HG03159 (cell line): ENCODE results near the gene ARHGAP21.
A peak's percentile ranks its signal among the peaks of the same experiment; 100 is the strongest.
"Not testable (repeated sequence)": the region's sequence is repeated elsewhere in the genome, so short reads cannot be mapped to it uniquely, and the experiment has no call there.

Experiments used
- ATAC-seq: cut with Tn5 transposase; IDR thresholded peaks from one replicate; pipeline ENCODE4 v1.9.1; 2021; ENCODE audit warnings: mild to moderate bottlenecking, moderate library complexity; ENCODE audit not compliant: unreplicated experiment

ARHGAP21 gene

GRCh38 chr10:24642921-24643678, 80.6 kb downstream of the ARHGAP21 start:
- peak; percentile 93 for ATAC-seq

- ATAC-seq = no peak
Observed at GRCh38 chr10:24639124-24639523, 84.6 kb downstream of the ARHGAP21 start.

- ATAC-seq = no peak
Observed at GRCh38 chr10:24625778-24626177, 97.9 kb downstream of the ARHGAP21 start.

GRCh38 chr10:24623383-24623782, 100.3 kb downstream of the ARHGAP21 start:
- ATAC-seq = no peak

GRCh38 chr10:24622781-24623301, 100.8 kb downstream of the ARHGAP21 start:
- no peak for ATAC-seq

GRCh38 chr10:24621035-24621795, 102.5 kb downstream of the ARHGAP21 start:
- not testable (repeated sequence) for ATAC-seq

- ATAC-seq = not testable (repeated sequence)
Observed at GRCh38 chr10:24619994-24620310, 103.7 kb downstream of the ARHGAP21 start.

GRCh38 chr10:24619291-24619993, 104.2 kb downstream of the ARHGAP21 start:
- not testable (repeated sequence) for ATAC-seq

- no peak for ATAC-seq
Observed at GRCh38 chr10:24618401-24618800, 105.3 kb downstream of the ARHGAP21 start.

- no peak for ATAC-seq
Observed at GRCh38 chr10:24617771-24618396, 105.8 kb downstream of the ARHGAP21 start.

- ATAC-seq = no peak
Observed at GRCh38 chr10:24616536-24616935, 107.2 kb downstream of the ARHGAP21 start.

GRCh38 chr10:24606021-24606420, 117.7 kb downstream of the ARHGAP21 start:
- ATAC-seq = no peak

GRCh38 chr10:24605141-24605540, 118.5 kb downstream of the ARHGAP21 start:
- no peak for ATAC-seq

- no peak for ATAC-seq
Observed at GRCh38 chr10:24603333-24603732, 120.4 kb downstream of the ARHGAP21 start.

- ATAC-seq = no peak
Observed at GRCh38 chr10:24597961-24598360, 125.7 kb downstream of the ARHGAP21 start.

- ATAC-seq = no peak
Observed at GRCh38 chr10:24597426-24597825, 126.3 kb downstream of the ARHGAP21 start.

- no peak for ATAC-seq
Observed at GRCh38 chr10:24596217-24596930, 127.3 kb downstream of the ARHGAP21 start.

GRCh38 chr10:24590697-24591457, 132.8 kb downstream of the ARHGAP21 start:
- ATAC-seq = no peak

- no peak for ATAC-seq
Observed at GRCh38 chr10:24589265-24589664, 134.4 kb downstream of the ARHGAP21 start.

- ATAC-seq = no peak
Observed at GRCh38 chr10:24579906-24580305, 143.8 kb downstream of the ARHGAP21 start.
